ENCODE data around the gene SLC34A3. TPM values are rescaled to one million over a fixed set of nuclear protein-coding genes. Genes with fewer than 3 reads are reported as not detected.
A peak's percentile ranks its signal among the peaks of the same experiment; 100 is the strongest.

SLC34A3 gene
- total and polyA plus RNA-seq, 2 of the 8 experiments (the other 6 are each of a cell fraction or from before 2014, with no cell fraction given), result 0.08 TPM; not detected in 1

DNA sequence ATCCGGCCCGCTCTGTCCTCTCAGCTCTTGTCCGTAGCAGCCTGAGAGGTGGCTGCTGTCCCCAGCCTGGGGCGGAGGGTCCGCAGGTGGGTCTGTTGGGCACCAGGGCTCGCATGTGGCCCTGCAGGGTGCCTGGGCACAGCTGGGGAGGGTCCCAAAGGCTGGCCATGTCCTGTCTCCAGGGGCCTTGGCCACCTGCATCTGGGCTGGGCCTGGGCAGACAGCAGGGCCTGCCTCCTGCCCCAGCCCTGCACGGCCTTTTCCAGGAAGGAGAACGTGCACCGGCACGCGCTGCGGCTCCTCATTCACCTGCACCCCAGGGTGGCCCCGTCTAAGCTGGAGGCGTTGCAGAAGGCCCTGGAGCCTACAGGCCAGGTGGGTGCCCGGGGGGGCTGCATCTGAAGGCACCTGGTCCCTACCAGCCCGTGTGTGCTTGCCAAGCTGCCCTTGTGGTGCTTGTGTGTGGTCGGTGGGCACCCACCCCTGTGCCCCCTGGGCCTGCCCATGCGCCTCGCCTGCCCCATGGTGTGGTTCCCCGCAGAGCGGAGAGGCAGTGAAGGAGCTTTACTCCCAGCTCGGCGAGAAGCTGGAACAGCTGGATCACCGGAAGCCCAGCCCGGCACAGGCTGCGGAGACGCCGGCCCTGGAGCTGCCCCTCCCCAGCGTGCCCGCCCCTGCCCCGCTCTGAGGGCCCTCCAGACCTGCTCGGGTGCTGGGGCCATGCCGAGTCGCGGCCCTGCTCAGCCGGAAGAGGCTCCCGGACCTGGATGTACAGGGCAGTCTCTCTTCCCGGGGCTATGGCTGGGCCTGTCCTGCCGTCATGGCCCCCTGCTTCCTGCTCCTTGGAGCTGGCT, 41.8 kb downstream of the SLC34A3 start:
- no peak overlapping the region for H3K4me2 ChIP-seq (ENCODE audit: insufficient read depth in 1 of 2, low read depth in 2 of 2, low read length in 2 of 2)
- no peak overlapping the region for H2BK20ac ChIP-seq (ENCODE audit: low read length)
- no peak overlapping the region for H3K4ac ChIP-seq (replicated peaks; ENCODE audit: insufficient read length, low read depth, low read length)
- H4K20me1 ChIP-seq (replicated peaks in 1 of 2; ENCODE audit: control insufficient read depth in 1 of 2, insufficient read depth in 2 of 2, low read length in 2 of 2), result peaks cover 4 to 9% of the 10 kb centered on the region in 2 experiments
- H3K23ac ChIP-seq (ENCODE audit: insufficient read length), result no peak overlapping the region
- no peak overlapping the region for H4K5ac ChIP-seq (ENCODE audit: insufficient read length, low read depth, low read length)
- H3K9ac ChIP-seq (replicated peaks in 1 of 4; ENCODE audit: extremely low read depth in 1 of 4, low read depth in 3 of 4, low read length in 3 of 4), result no peak overlapping the region
- 92% methylated on average over 32 of the region's 39 CpGs; no CpG with 5 or more reads in 1 of the 2 experiments for WGBS, 2 experiments (ENCODE audit: extremely low coverage in 1 of 2, insufficient coverage in 1 of 2, insufficient read length in 1 of 2, insufficient replicate concordance in 2 of 2, low coverage in 1 of 2, low lambda C conversion rate in 2 of 2, missing lambda C conversion rate in 1 of 2)
- no peak overlapping the region for H3K18ac ChIP-seq (ENCODE audit: extremely low read depth, low read length)
- H3K79me1 ChIP-seq (ENCODE audit: low read depth, low read length), result no peaks in the 10 kb centered on the region
- peaks cover 0 to 17% (median 11%) of the 10 kb centered on the region in 4 experiments; a peak in 6 of 7 replicates for H3K4me1 ChIP-seq (replicated peaks in 1 of 4; ENCODE audit: control insufficient read depth in 3 of 4, insufficient read depth in 4 of 4, low read length in 3 of 4)
- no peak overlapping the region for H2BK120ac ChIP-seq (replicated peaks; ENCODE audit: low read depth, low read length)
- no peak overlapping the region for H2AK5ac ChIP-seq (ENCODE audit: low read depth, low read length)
- ChIA-PET CTCF (ENCODE audit: partially characterized antibody) (interaction anchor here (0.6 to 2.2 kb wide), 7 partner anchors 8 to 35 kb away, joined by 3 to 8 read pairs (median 3); partner anchors contain the start of gene NELFB), POLR2A (ENCODE audit: partially characterized antibody) (interaction anchor here (1.0 to 47.8 kb wide), 5 partner anchors 9 to 37 kb away, joined by 3 to 1462 read pairs (median 4); partner anchors contain the start of genes CYSRT1, NDOR1, NELFB and NRARP)
- no peaks in the 10 kb centered on the region for H3K79me2 ChIP-seq (ENCODE audit: control insufficient read depth in 1 of 2, insufficient read depth in 2 of 2, low read length in 2 of 2)
- H3K27ac ChIP-seq (ENCODE audit: low read depth, low read length), result no peak overlapping the region
- no peaks in the 10 kb centered on the region for H3K27me3 ChIP-seq (replicated peaks in 1 of 4; ENCODE audit: control insufficient read depth in 3 of 4, extremely low read depth in 1 of 4, insufficient read depth in 3 of 4, low read length in 3 of 4)
- FAIRE-seq (no peak), DNase-seq (ENCODE audit: low read depth in 1 of 2, low spot score in 2 of 2) (no peak)
- H3K36me3 ChIP-seq (ENCODE audit: control insufficient read depth in 2 of 4, insufficient read depth in 4 of 4, low read length in 3 of 4), result peaks cover 0 to 15% (median 12%) of the 10 kb centered on the region in 4 experiments; a peak in 6 of 8 replicates
- TF ChIP-seq GABPA (IDR thresholded peaks at IDR 0.05; ENCODE audit: borderline replicate concordance, insufficient read depth, low read length) (no peak), NANOG (IDR thresholded peaks at IDR 0.05; ENCODE audit: insufficient read depth, low read depth, low read length, poor library complexity, severe bottlenecking) (no peak), CREB1 (IDR thresholded peaks at IDR 0.05) (no peak)
- H4K8ac ChIP-seq (ENCODE audit: extremely low read depth, insufficient read depth, low read length), result no peak overlapping the region; the same call in 1 of the 2 replicates
- H2BK5ac ChIP-seq (ENCODE audit: low read depth, low read length), result peak overlapping the region; percentile 52; the same call in 1 of the 2 replicates
- no peaks in the 10 kb centered on the region for H3K9me3 ChIP-seq (ENCODE audit: insufficient read depth in 2 of 2, low read depth in 1 of 2, low read length in 1 of 2)
- no peak overlapping the region for H3K56ac ChIP-seq (replicated peaks; ENCODE audit: insufficient read length, low read depth, low read length)
- H2BK15ac ChIP-seq (ENCODE audit: low read length), result no peak overlapping the region
- no peak overlapping the region for H3K4me3 ChIP-seq (ENCODE audit: extremely low read depth in 1 of 4, insufficient read depth in 2 of 4, low read depth in 3 of 4, low read length in 4 of 4)
- no peak overlapping the region for H2AFZ ChIP-seq (ENCODE audit: low read length)
- no peak overlapping the region for H2BK12ac ChIP-seq (ENCODE audit: low read depth, low read length)
- H4K91ac ChIP-seq (replicated peaks; ENCODE audit: insufficient read length, low read length), result no peak overlapping the region
- H3K23me2 ChIP-seq (ENCODE audit: low read depth, low read length), result peaks cover 2% of the 10 kb centered on the region; the same call in 1 of the 2 replicates
- H3K14ac ChIP-seq (ENCODE audit: insufficient read length), result no peak overlapping the region

Measured in H1 (cell line).